Measurements from ENCODE around the gene WBP2. TPM values are rescaled to one million over a fixed set of nuclear protein-coding genes. Genes with fewer than 3 reads are reported as not detected.

WBP2 gene
- total and polyA plus RNA-seq, 2 of the 13 experiments (the other 11 are each of a cell fraction or from before 2014, with no cell fraction given): 29.2 to 29.5 TPM

GRCh38 chr17:75876938-75877751, 22.0 kb upstream of the WBP2 start (continued):
- TF ChIP-seq NFKBIZ (CRISPR knock-in tag; IDR thresholded peaks at IDR 0.05) (no peak), ZNF142 (CRISPR knock-in tag; IDR thresholded peaks at IDR 0.05) (0 out of 2 replicates have a peak, but pooled peaks have one; percentile 2), CREM (IDR thresholded peaks at IDR 0.05) (no peak; the same call in 1 of the 2 replicates), CREM (CRISPR knock-in tag; IDR thresholded peaks at IDR 0.05) (no peak), KLF13 (CRISPR knock-in tag; IDR thresholded peaks at IDR 0.05) (no peak; the same call in 1 of the 2 replicates), NCOR1 (IDR thresholded peaks at IDR 0.05; ENCODE audit: borderline replicate concordance, low read length) (no peak; the same call in none of the 2 replicates), TBP (CRISPR knock-in tag; IDR thresholded peaks at IDR 0.05) (no peak), AHR (CRISPR knock-in tag; IDR thresholded peaks at IDR 0.05) (no peak), ZBTB44 (CRISPR knock-in tag; IDR thresholded peaks at IDR 0.05) (peak; percentile 19; the same call in 1 of the 2 replicates), ZNF33A (CRISPR knock-in tag; IDR thresholded peaks at IDR 0.05; ENCODE audit: borderline replicate concordance) (peak; percentile 71; the same call in 1 of the 2 replicates), ZNF235 (CRISPR knock-in tag; IDR thresholded peaks at IDR 0.05; ENCODE audit: borderline replicate concordance) (peak; percentile 60; the same call in 1 of the 2 replicates), PHB2 (IDR thresholded peaks at IDR 0.05; ENCODE audit: partially characterized antibody) (no peak), SMARCC2 (IDR thresholded peaks at IDR 0.05) (no peak), ZNF292 (CRISPR knock-in tag; IDR thresholded peaks at IDR 0.05; ENCODE audit: borderline replicate concordance, low read depth) (no peak; the same call in 1 of the 2 replicates), ATF5 (CRISPR knock-in tag; IDR thresholded peaks at IDR 0.05; ENCODE audit: low read depth) (no peak), CTCF (CRISPR knock-in tag; IDR thresholded peaks at IDR 0.05) (peak; percentile 73), MTF2 (CRISPR knock-in tag; IDR thresholded peaks at IDR 0.05; ENCODE audit: borderline replicate concordance) (peak; percentile 93; the same call in 1 of the 2 replicates)
- TF ChIP-seq, protein P1, sequence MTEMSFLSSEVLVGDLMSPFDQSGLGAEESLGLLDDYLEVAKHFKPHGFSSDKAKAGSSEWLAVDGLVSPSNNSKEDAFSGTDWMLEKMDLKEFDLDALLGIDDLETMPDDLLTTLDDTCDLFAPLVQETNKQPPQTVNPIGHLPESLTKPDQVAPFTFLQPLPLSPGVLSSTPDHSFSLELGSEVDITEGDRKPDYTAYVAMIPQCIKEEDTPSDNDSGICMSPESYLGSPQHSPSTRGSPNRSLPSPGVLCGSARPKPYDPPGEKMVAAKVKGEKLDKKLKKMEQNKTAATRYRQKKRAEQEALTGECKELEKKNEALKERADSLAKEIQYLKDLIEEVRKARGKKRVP (CRISPR knock-in tag; IDR thresholded peaks at IDR 0.05): peak in 1 of 2 experiments; percentile 85; a peak in 2 of 4 replicates

All from HepG2 (cell line).